ENCODE data around the gene CCT7.

CCT7 gene

DNA sequence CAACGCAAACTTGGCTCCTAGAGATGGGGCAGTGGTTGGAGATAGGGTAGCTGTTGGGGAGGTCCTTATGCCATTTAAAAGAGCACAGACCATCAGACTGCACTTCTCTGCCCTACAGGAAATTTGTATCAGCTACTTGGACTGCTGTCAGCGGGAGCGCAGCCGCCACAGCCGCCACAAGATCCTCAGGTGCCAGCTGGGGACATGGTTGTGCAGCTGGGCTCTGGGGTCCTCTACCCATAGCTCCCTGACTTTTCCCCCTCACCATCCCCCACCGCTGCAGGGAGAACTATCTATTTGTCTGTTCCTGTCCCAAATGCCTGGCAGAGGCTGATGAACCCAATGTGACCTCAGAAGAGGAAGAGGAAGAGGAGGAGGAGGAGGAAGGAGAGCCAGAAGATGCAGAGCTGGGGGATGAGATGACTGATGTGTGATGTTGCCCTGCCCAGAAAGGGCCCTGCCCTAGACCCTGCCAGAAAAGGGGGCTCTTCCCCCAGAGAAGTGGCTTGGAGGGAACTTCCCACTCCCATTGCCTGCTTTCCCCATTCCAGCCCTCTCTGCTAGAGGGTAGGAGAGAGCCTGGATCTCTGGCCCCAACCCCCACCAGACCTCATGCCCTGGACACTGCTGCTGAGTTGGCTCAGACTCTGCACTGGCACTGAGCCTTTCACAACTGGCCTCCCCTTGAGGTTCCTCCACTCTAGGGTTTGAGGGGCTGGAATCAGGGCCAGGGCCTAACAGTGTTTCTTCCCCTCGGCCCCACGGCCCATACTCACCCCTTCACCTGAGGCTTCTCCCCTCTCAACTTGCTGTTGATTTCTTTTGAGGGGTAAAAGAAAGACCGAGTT, 8.4 kb upstream of the CCT7 start:
- DNase-seq (ENCODE audit: low spot score) = no peak

DNA sequence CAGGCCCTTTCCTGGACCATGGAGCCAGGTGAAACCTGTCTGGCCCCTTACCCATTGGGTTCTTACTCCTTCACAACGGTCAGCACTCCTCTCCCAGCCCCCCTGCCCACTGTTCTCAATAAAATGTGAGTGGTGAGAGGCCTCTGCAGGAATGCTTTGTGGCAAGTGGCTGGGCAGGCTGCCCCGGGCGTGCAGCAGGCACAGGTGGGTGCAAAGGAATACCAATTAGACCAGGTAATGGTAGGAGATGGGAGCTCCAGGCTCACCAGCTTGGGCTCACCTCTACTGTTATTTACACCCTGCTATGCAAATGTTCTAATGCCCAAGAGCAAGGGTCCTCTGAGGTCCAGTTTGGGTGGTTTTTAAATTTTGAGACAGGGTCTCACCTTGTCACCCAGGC, 7.0 kb upstream of the CCT7 start:
- no peak for DNase-seq (ENCODE audit: low spot score)

DNA sequence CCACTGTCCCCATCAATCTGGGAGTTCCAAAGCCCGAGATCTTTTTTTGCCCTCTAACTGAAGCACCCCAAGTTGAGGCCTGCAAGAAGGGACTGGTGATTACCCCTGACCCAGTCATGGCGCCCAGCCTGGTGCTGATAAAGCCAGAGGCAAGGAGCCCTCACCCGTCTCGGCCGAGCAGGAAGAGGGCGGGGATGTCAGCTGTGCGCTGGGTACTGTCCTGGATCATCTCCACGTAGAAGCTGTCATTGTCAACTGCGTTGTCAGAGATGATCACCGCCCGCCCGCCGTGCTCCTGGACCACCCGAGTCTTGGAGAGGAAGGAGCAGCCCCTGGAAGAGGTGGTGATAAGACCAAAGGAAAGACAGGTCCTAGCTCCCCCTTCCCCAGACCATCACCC, 5.5 kb upstream of the CCT7 start:
- no peak for DNase-seq (ENCODE audit: low spot score)

DNA sequence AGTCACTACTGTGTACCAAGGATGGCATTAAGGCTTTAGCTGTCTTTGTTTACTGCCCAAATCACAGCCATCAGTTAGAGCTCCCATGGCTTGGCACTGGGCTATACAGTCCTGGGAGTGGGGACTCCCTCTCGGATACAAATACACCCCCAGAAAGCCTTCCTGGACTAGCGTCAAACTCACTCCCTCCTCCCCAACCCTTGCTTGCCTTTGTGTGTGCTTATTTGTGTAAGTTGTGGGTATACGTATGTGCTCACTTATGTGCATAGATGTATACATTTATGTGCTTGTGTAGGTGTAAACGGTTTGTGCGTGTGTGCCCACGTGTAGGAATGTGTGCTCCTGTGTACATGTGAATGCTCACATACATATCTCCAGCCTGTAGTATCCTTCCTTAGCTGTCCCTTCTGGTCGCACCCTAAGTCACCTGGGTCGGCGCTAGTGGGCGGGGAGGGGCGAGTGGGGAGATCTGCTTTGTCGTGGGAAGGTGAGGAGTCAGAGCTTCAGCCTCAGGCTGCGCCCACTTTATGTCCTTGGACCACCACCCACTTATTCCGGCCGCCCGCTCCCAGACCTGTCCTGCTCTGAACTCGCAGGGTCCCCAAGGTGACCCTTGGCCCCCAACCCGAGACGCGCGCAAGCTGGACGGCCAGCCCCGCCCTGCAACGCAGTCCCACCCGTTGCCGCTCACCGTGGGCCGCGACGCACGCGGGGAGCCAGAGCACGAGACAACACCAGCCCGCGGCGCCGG, 1.5 kb upstream of the CCT7 start:
- no peak for DNase-seq (ENCODE audit: low spot score)

DNA sequence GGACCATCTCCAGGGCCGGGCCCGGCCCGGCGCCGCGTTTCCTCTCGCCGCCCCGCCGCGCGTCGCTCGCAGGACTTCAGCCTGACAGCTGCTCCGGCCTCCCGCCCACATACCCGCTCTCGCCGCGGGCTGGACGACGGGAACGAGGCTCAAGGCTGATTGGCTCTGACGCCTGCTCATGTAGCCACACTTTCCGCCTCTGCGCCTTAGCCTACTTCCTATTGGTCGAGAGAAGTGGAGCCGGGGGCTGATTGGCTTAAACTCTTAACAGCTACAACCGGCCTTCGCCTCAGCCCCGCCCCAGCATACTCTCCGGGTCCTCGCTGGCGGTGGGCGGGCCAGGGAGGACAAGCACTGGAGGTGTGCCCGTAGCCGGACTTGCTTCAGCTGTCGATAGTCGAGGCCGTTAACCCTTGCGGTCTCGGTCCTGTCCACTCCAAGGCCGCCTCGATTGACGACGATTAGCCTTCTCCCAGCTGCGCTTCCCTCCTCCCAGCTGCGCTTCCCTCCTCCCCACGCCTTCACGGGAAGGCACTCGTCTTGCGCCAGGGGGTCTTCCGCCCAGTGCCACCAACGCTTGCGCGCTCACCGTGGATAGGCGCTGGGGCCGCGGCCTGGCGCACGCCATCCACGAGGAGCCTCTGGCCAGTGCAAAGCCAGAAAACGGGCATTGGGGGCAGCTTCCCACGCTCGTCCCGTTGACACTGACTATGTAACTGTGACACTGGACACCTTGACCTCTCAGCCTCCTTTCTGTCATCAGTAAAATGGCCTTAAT, 765 bp upstream of the CCT7 start, which contains the start of gene PRADC1:
Gene PRADC1, minus strand, starts transcription at position 86 of the 778 bp plus-strand sequence. Its CDS starts 79 bp downstream, at position 7.
- DNase-seq (ENCODE audit: low spot score) = peak; percentile 98

DNA sequence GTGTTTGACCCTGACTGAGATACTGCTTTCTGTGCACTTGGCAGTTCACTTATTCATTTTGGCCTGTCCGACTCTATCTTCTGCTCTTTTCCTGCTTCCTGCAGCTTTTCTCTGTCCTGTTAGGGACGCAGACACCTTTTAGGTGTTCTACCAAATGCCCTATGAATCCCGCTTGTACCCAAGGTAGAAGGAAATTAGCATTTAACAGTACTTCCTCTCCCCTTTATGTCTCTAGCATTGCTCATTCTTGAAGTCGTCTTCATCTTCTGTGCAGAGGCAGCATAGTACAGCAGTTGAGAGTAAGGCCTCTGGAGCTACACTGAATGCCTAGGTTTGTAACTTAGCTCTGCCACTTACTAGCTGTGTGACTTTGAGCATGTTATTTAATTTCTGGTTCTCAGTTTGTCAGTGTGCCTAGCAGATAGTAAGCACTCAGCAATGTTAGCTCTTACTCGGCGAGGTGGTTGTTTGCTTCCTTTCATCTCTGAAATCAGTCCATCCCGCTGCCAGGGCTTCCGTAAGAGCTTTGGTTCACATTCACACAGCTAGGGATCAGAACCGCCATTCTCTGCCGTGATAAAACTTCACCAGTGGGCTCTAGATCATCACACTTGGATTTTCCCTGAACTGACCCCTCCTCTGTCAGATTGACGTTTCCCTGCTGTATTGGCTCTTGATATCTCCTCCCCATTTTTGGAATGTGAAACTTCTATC, 1.4 kb downstream of the CCT7 start:
- no peak for DNase-seq (ENCODE audit: low spot score)

DNA sequence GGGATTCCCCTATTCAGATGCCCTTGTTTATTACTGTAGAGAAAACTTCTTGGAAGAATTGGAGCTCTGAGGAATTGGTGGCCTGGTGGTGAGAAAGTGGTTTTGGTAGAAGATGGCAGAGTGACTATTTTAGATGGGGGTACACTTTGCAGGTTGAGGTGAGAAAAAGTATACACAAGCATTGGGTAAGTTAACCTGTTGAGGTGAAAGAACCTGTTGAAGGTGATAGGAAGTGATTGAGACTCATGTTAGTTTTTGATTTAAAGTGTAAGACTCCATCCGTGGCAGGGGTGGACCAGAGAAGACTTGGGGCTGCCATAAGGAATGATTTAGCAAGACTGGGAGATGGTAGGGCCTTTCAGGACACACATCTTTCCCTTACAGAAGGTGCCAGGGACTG, 3.1 kb downstream of the CCT7 start:
- no peak for DNase-seq (ENCODE audit: low spot score)

DNA sequence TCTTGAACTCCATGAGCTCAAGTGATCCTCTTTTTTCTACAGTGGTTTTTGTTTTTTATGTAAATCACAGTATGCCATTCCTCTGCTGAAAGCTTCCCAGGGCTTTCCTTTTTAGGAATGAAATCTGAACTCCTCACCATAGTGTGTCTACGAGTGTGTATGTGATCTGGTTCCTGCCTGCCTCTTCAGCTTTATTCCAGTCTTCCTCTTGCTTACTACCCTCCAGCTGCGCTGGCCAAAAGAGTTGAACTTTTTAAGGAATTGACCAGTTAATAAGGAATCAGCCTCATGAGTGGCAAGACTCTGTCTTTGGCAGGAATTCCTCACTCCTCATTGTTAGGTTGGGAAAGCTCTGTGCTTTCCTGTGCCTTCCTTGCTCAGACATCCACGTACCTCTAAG, 4.0 kb downstream of the CCT7 start:
- DNase-seq (ENCODE audit: low spot score) = no peak

DNA sequence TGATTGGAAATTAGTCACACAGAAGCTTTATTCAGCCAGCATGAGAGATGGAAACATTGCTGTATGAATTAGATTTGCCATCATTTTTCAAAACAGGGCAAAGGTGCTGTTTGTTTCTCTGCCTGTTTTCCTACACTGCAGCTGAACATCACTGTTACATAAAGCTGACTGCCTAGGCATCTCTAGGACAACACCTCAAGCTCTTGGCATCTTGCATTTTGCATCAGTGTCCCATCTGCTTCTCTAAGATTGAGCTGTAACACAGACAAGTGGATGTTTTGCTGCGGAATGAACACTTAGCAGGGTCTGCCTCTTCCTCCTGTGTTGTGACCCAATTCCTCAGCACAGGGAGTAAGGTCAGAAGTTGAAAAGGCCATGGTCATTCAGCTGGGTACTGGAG, 4.9 kb downstream of the CCT7 start:
- no peak for DNase-seq (ENCODE audit: low spot score)

DNA sequence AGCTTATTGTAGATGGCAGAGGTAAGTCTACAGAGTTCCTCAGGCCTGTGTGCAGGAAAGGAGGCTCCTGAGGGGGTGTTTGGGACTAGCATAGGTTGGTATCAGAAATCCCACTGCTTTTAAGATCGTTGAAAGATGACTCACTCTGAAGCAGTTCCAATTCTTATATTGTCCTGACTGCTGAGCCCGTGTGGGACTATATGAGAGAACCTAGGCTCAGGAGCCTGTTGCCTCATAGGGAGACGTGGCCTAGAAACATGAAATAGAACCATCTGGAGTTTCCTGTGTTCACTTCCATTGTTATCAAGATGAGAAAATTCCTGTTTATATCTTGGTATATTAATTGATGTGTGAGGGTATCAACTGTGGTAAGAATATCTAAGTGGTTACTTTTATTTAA, 5.7 kb downstream of the CCT7 start:
- no peak for DNase-seq (ENCODE audit: low spot score)

DNA sequence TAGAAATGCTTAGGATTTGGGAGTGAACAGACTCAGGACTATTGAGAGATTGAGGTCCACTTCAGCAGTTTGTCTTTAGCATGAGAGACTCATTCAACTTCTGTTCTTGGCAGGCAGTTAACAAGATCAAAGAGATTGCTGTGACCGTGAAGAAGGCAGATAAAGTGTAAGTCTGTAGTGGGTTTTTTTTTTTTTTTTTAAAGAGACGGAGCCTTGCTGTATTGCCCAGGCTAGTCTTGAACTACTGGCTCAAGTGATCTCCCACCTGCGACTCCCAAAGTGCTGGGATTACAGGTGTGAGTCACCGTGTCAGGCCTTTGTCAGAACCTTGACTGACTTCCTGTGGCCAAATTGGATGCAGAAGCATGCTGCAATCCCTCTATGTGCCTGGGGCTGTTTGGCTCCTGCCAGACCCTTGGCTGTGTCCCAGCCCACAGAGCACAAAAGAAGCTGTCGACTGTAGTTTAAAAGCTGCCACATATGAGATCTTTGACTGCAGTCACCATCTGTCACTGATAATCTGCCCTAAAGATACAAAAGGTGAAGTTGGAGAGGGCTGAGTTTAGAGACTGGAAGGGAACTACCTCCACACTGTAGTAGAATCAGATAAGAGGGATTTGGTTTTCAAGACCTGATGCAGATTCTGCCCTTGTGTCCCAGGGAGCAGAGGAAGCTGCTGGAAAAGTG, 9.9 kb downstream of the CCT7 start:
- peak; percentile 51 for DNase-seq (ENCODE audit: low spot score)

DNA sequence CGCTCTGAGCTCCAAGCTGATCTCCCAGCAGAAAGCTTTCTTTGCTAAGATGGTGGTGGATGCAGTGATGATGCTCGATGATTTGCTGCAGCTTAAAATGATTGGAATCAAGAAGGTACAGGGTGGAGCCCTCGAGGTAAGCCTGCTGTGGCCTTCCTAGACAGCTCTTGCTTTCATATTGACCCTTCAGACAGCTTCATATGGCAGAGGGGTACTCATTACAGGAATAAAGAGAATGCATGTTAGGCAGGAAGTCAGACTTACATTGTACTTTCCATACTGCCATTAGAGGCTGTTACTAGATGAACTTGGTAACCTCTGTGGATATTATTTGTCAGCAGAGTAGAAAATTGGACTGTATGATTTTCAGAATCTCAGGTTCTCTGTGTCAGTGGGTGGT, 10.5 kb downstream of the CCT7 start:
- no peak for DNase-seq (ENCODE audit: low spot score)

DNA sequence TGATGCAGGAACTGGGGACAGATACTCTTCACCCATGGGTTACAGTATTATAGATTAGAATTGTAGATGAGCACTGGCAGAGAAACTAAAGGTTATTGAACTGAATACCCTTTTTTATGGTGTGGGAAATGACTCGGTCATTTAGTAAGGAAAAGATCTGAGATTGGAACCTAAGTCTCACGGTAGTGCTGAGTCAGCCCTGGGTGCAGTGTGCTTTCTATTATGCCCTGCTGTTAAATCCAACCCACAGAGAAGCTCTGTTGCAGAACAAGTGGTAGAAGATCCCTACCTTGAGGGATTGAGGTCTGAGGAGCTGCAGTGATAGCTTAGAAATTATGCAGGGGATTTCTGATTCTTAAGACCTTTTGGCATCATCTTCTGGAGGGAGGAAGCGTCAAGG, 12.7 kb downstream of the CCT7 start:
- DNase-seq (ENCODE audit: low spot score) = no peak

DNA sequence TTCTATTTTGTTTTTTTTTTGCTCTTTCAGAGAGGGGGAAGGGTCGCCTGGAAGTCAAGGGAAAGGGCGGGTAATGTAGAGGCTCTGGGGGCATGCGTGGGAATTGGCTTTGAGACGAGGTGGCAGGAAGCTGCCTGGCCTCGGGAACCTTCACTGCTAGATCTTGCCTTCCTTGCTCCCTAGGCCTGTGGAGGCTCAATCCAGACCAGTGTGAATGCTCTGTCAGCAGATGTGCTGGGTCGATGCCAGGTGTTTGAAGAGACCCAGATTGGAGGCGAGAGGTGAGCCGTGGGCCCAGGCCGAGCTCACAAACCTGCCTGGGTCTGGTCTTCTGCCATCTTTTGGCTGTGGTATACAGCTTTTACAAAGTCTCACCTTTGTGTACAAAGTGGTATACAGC, 15.5 kb downstream of the CCT7 start:
- no peak for DNase-seq (ENCODE audit: low spot score)

DNA sequence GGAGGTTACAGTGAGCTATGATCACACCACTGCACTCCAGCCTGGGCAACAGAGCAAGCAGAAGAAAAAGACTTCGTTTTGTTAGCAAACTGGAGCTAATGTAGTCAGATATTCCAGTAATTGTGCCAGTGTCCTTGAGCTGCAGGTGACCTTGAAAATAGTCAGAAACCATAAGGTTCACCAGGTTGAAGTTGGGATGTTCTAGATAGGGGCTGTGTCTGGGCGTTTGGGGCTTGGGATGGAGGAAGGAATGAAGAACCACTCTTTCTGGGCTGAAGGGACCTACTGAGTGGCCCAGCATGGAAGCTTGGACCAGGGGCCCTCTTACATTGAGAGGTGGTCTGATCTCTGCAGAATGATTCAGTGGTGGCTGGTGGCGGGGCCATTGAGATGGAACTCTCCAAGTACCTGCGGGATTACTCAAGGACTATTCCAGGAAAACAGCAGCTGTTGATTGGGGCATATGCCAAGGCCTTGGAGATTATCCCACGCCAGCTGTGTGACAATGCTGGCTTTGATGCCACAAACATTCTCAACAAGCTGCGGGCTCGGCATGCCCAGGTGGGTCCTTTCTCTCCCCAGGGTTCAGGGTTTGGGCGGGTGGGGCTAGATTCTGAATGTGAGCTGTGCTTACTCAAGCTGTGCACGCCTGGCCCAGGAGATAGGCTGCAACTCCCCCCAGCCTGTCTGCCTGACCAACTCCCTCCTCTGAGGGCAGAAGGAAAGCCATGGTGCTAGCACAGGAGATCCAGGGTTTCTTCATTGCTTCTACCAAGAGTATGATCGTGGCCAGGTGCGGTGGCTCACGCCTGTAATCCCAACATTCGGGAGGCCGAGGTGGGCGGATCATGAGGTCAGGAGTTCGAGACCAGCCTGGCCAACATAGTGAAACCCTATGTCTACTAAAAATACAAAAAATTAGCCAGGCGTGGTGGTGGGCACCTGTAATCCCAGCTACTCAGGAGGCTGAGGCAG, 17.1 kb downstream of the CCT7 start:
- no peak for DNase-seq (ENCODE audit: low spot score)

DNA sequence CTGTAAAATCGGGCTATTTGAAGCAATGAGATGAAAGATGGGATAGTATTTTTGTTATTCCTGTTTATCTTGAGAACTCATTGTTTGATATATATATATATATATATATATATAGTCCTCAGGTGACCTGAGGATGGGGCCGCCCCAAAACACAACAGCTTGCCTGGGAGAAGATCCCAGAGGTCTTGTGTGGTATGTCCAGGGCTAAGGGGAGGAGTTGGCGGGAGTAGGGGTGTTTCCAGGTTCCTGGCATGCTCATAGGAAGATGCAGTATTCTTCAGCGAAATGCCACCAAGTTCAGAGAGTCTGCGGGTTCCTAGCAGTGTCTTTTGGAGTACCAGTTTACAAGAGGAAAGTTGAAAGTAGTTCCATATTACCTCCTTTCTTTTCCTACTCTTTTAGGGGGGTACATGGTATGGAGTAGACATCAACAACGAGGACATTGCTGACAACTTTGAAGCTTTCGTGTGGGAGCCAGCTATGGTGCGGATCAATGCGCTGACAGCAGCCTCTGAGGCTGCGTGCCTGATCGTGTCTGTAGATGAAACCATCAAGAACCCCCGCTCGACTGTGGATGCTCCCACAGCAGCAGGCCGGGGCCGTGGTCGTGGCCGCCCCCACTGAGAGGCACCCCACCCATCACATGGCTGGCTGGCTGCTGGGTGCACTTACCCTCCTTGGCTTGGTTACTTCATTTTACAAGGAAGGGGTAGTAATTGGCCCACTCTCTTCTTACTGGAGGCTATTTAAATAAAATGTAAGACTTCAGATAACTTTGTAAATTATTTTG, 18.3 kb downstream of the CCT7 start:
- DNase-seq (ENCODE audit: low spot score) = no peak

DNA sequence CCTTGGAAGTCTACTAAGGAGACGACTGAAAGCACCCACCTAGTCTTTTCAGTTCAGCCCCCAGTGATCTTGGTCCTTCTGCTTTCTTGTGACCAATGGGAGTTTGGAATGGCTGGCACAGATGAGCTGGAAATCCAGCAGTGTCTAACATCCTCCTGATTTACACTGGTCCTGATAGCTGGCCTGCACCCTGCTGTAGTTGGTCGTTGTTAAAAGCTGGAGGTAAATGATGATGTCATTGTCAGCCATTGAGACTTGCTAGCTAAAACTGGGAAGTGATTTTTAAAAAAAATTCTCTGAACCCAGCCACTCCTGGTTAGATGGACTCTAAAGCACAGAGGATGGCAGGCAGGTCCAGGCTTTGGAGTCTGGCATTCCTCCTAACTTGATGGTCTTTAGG, 19.3 kb downstream of the CCT7 start:
- DNase-seq (ENCODE audit: low spot score) = no peak

DNA sequence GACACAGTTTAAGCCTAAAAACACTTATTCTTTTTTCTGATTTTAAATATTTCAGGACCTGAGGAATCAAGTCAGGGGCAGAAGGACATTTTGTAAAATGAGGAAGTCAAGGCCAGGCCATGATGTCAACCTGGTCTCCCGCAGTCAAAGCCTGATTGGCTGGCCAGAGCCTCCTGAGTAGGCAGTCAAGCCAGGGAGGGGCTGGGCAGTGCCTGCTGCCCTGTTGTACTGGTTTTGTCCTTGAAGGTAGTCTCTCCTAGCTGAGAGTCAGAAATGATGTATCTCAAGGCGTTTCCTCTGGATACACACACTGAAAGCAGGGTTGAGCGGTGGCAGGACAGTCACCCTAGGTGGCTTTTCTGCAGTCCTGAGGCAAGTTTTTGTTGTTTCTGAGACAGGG, 19.8 kb downstream of the CCT7 start:
- DNase-seq (ENCODE audit: low spot score) = no peak

DNA sequence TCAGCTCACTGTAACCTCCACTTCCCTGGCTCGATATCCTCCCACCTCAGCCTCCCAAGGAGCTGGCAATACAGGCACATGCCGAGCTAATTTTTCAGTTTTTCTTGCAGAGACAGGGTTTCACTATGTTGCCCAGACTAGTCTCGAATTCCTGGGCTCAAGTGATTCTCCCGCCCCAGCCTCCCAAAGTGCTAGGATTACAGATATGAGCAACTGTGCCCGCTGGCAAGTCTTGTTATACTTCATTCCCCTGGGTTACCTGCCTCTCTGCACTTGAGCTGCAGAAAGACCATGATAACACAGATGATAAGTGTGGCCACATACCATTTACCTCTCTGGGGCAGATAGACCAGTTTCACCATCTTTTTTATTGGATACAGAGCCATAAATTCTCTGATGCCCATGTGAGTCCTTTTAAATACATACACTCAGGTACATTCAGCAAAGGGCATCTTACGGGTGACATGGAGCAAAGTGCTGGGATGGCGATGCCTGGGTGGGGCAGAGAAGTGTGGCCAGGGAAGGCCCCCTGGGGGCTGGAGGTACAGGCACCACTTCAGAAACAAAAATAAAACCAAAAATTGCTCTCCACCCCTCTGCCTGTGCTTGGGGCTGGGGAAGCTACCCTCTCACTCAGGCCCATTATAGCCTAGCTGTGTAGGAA, 20.4 kb downstream of the CCT7 start:
- no peak for DNase-seq (ENCODE audit: low spot score)
